ENCODE data around the gene GPC3. TPM values are rescaled to one million over a fixed set of nuclear protein-coding genes. Genes with fewer than 3 reads are reported as not detected.
"Not testable (repeated sequence)": the region's sequence is repeated elsewhere in the genome, so short reads cannot be mapped to it uniquely, and the experiment has no call there.

GPC3 gene
- polyA plus RNA-seq, 12 donors, result 274 to 737 (median 386) TPM

DNA sequence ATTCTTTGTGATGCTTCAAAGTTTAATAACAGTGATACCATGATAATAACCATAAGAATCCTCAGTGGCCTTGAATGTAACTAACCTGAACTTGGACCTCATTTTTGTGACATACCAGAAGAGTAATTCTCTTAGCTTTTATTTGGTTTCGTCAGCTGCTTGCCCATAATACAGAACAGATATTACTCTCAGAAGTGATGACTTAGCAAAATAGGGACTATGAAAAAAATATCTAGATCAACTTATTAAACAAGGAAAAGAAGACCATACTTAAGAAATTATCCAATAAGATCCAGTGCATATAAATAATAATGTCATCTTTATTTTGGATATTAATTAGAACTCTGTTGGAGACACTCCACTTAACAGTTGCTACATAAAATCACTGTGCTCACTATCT is 333.2 kb downstream of the GPC3 start:
- DNase-seq, result no peak

DNA sequence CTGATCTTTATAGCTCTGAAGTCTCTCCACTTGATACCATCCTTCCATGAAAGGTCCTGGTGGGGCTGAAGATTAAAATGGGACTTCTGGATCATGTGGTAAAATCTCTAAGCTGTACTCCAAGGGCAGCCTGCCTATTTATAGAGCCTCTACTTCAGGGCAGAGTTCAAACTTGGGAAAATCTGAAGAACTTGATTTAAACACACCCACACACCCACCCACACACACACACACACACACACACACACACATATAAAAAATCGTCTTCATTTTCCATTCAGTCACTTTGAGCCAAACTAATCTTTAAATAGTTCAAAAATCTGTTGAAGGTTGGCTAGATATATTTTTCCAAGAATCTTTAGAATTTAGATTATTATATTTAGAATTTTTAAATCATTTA is 335.2 kb downstream of the GPC3 start:
- DNase-seq, result no peak

DNA sequence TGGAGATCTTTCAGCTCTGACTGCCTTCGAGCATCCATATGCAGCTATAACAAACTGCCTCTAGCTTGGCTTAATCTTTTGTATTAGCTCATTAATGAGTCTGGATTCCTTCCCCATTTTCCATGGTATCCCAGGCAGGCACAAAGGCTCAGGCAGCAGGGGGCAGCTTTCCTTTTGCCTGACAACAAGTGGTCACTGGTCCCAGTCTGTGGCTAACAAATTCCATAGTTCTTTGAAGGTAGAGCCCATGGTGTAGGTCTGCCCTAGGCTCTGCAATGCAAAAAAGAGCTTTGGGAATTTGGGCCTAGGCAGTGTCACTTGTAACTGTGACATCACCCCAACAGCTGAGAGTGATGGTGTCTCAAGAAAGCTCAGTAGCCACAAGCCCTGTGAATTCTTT is 335.7 kb downstream of the GPC3 start:
- no peak for DNase-seq

DNA sequence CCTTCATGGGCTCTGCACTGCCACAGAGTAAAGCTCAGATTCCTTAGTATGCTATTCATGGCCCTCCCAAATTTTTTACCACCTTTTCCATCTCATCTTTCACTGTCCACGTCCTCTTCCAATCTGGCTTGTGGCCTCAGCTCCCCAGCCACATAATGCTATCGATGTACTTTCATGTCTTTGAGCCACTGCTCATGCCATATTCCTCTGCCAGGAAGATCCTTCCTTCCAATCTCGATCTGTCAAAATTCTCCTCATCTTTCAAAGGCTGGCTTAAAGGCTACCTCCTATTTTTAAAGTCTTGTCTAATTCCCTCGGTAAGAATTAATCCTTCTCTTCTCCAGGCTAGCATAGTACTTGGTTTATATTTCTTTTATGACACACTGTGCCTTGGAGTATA is 336.8 kb downstream of the GPC3 start:
- no peak for DNase-seq

DNA sequence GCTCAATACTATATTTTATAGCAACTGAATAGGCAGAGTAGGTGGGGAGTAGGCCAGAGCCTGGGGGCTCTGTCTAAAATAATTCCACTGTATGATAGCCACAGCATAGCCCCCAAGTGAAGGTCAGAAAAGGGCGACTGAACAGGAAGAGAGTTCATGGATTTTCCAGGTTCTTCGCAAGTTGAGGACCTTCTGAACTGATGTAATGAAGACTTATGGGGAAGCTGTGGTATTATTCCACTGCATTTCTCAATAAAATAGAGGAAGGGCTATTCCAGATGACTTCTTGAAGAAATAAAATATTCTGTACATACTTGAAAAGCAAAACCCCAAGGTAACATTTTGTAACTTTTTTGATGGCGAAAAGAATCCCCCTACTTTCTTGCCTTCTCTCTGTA is 338.7 kb downstream of the GPC3 start:
- DNase-seq, result no peak

DNA sequence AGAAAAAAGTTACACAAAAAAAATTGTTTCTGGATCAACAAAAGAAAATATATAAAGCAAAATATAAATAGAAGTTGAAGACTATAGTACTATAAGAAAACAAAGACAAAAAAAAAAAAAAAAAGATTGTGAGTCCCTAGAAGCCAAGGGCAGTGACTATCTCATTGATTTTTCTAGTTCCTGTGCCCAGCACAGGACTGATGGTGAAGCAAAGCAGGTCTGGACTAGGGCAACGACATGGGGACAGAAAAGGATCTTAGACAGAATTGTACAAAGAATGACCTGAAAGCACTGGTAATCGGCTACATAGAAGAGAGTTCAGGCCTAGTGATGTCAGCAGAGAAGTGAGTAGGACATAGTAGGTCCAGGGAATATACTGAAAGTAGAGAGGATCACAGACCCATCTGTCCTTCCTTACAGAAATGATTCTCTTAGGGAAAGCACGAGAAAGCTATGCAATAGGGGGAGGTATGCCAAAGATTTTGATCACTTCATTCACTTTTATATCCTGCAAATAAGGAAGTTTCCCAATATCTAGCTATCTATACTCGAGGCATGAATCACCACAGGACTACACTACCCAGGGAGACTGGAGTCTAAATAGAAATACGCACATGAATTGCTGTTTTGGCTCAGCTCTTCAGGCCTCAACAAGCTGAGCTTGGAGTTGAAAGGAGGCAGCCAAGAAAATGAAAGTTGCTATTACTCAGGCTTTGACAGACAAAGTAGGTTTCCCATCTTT is 339.2 kb downstream of the GPC3 start:
- no peak for DNase-seq

DNA sequence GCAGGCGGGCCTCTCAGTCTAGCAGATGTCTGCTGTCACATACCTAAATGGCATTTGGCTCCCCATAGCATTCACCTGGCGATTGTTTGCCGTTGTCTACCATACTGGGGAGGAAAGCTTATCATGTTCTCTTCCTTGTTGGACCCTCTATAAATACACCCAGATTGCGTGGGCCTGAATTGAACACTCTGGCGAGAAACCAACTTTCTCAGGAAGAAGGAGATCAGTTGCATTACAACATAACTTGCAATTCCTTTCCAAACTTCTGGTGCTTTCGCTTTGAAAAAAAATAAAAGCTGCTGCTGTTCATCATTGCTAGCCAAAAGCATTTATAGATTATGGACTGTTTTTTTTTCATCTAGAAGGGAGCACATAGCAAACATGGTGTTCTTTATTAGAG is 340.1 kb downstream of the GPC3 start:
- no peak for DNase-seq

DNA sequence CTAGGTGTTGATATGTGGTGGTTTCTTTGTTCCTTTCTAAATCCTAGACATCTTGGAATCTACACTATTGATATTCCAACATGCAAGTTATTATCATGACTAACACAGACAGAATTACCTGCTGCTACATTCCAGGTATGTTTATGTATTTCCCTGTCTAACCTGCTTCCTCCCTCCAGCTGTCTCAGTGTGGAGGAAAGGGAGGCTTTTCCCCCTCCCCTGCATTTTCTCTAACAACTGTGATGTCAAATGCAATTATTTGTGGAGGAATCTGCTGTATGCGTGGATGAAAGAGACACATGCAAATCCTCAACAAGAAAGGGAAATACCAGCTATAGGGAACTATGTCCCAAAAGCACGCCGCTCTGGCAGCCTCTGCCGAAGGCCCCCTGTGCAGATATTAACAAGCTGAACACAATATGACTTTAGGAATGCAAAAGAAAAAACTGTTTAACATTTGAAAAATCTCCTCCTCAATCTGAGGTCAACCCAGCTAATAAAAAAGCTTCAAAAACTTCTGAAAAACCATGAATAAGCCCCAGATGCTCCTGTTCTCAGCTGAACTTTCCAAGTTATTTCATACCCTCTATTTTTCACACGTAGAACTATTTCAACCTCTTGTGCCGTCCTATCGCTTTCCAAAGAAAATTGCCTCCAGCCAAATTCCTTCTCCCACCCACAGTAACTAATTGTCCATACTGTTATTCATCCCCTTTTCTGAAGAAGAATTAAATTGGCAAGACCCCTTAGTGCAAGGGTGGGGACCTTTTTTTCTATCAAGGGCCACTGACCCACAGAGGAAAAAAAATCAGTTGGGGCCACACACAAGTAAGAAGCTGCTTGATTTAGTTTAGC is 345.0 kb downstream of the GPC3 start:
- DNase-seq, result no peak

DNA sequence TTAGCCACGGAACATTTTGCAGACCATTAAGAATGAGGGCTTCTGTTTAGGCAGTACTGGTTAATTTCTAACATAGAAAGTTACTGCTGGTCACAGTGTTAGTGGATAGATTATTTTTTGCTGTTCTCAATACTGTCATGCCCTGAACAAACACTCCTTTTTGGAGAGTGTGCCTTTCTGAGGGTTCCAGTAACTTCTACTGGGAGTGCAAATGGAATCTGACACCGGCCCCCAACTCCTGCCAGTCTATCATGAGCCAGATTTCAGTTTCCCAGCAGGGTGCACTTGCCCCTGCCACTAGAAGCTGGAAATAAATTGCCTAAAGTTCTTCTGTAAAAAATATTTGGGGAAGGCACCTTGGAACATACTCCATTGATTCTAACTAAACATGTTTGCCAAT is 345.7 kb downstream of the GPC3 start:
- DNase-seq, result no peak

DNA sequence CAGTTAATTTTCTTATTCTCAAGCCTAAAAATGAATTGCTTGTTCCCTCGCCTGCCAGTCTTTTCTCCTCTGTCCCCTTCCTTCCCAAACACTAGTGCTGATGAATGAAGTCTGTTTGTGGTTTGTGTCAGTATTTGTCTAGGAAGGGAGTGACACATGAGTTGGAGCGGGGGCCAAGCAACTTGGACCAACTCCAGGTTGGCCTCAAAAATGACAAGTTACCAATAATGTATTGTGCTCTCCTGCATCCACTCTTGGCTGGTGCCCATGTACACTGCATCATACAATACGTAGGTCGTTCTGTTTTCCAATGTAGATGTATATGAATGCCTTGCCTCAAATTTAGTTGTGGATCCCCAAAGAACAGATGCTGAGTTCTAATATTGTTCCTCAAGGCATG is 347.1 kb downstream of the GPC3 start:
- DNase-seq, result no peak

DNA sequence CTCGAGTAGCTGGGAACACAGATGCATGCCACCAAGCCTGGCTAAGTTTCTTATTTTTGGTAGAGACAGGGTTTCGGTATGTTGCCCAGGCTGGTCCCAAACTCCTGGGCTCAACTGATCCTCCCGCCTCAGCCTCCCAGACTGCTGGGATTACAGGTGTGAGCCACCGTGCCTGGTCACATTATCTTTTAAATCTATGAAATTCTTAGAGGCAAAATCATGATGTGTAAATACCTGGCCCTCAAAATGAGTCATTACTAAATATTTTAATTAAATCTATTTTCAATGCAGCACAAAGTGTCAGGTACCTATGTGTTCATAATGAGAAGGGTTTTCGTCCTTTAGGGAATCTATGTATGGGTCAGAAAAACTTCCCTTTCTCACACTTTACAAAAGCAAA is 347.6 kb downstream of the GPC3 start:
- DNase-seq, result no peak

DNA sequence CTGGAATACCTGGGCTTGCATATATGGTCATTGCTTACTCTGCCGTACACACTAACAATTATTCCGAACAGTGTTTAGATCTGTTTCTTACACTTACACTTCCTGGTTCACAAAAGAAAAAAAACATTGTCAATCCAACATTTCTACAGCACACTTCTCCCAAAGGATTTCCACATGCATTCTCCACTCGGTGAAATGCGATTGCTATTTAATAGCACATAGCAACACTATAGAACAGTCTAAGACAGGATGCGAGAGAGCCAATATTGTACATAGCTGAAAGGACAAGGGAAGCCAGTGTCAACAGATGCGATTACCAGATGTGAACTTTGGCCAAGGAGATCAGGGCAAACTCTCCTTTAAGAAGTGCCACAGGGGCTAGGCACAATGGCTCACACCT is 349.4 kb downstream of the GPC3 start:
- no peak for DNase-seq

DNA sequence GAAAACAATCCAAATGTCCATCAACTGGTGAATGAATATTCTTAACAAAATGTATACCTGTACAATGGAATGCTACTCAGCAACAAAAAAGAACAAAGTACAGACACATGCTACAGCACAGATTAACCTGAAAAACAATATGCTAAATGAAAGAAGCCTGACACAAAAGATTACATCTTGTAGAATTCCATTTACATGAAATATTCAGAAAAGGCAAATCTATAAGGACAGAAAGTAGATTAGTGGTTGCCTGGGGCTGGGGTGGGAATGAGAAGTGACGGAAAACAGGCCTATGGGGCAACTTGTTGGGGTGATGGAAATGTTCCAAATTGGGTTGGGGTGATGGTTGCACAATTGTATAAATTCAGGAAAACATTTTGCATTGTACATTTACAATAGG is 351.0 kb downstream of the GPC3 start:
- no peak for DNase-seq

DNA sequence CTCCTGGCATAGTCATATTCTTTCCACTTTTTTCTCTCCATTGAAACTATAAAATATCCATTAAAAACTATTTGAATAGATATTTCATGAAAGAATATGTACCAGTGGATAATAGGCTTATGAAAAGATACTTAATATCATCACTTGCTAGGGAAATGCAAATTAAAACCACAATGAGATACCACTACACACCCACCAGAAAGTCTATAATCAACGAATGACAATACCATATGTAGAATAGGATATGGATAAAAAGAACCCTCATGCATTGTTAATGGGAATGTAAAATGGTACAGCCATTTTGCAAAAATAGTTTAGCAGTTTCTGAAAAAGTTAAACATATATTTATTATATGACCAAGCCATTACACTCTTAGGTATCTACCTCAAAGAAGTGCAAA is 351.4 kb downstream of the GPC3 start:
- no peak for DNase-seq

DNA sequence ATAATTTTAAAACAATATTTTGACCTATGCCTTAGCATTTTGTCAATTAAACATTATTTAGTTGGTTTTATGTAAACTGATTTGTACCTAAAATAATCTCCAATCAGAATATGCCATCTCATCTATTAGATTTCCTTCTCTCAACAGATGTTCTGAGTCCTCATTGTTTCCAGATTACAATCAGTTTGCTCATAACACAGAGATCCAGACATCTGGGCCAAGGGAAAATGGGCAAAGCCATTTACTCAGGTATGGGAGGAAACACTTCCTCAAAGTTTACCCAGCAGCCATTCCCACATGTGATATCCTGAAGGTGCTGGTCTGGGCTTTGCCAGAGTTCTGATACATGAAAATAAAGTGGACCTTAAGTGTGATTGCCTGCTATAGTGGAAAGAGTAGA is 352.2 kb downstream of the GPC3 start:
- no peak for DNase-seq

DNA sequence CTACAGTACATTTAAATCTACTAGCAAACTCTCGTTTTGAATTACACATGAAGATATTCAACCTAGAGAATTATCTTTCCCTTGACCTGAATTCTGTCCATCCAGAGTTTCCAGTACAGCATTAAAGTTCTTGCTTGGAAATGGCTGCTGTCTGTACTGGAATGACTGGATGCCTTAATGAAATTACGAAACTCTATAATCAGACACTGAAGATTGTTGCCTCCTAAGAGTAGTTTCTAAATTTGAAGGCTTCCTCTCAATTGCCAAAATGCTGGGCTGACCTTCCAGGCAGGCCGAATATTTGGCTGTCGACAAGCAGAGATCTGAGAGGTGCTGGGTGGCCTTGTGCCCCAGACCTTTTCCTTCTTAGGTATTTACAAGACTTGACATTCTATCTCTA is 355.0 kb downstream of the GPC3 start:
- DNase-seq, result no peak

DNA sequence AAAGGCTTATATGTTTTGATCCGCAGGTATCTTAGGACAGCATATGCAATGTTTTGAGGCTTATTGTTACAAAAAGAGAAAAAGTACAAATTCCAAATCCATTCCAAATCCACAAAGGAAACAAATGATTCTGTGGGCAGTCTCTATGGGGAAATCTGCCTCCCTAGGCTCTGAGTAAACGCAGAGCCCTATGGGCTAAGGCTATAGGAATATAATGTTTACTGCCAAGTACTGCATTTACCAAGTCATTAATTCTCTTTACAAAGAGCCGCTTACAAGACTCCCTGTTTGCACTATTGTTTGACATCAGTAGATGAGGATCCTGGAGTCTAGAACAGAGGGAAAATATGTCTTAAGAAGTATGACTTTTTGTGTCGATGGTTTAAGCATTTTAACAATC is 357.7 kb downstream of the GPC3 start:
- no peak for DNase-seq

DNA sequence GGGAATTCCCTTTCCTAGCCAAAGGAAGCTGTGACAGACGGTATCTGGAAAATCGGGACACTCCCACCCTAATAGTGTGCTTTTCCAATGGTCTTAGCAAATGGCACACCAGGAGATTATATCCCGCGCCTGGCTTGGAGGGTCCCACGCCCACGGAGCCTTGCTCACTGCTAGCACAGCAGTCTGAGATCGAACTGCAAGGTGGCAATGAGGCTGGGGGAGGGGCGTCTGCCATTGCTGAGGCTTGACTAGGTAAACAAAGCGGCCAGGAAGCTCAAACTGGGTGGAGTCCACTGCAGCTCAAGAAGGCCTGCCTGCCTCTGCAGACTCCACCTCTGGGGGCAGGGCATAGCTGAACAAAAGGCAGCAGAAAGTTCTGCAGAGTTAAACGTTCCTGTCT is 364.0 kb downstream of the GPC3 start:
- DNase-seq, result not testable (repeated sequence)

DNA sequence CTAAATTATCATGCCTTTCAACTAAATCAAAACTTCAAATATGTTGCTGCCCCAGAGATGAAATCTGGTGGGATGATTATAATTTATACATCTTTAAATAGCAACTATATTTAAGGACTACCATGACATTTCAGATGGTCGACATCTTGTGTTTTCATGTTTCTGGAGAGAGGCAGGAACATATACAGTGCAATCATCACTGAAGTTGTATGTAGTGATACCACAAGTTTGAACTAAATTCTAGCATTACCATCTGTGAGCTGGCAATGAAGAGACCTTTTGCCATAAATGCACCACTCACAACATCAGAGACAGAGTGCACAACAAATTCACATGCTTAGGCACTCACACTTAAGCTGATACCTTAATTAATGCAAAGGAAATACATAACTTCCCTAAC is 373.7 kb downstream of the GPC3 start:
- DNase-seq, result no peak

DNA sequence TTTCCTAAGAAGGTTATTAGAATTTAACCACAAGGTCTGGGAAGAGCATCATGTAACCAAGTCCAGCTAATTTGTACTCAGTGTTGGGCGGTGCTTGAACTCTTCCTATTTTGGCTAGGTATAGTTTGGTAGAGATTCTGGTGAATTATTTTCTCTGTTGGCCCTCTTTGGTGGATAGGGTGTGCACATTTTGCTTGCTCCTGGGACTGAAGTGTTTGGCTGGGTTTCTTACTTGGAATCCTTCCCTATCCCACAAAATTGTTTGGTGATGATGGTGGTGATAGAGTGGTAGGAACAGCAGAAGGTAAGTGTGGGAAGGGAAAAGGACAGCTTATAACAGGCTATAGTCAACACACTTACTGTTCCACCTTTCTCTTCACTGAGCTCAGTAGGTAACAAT is 375.3 kb downstream of the GPC3 start:
- DNase-seq, result no peak

DNA sequence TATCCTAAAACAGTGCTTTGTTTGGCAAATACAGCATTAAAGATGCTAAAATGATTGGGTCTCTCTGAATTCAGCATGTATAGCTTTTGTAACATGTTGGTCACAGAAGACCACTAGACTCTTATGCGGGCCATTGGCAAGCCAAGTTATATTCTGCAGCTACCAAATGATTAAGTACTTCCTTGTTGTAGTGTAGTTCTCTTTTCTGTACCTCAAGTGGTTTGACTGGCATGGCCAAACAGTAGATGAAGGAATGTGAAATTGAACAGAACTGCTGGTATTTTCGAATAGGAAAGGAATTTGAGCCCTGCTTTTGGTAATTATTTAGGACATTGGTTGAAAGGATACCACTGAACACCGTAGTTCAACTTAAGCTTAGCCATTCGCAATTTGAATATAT is 376.2 kb downstream of the GPC3 start:
- DNase-seq, result no peak

DNA sequence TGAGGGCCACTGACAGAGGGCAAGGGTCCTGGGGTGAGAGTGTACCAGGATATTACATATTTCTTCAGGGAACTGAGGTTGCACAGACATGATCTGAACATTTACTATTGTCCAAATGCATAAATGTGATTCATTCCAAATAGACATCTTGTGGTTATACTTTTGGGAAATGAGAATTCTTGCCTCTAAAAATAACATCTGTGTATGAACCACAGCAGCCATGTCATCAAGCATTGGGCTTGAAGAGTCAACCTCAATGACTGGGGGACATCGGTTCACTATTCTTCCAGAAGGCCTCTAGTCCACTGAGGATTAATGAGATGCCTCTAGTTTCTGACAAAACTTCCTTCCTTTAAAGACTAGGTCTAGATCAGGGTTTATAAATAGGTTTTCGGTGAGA is 377.0 kb downstream of the GPC3 start:
- DNase-seq, result no peak

All from muscle of arm (tissue), 12 donors.